ENCODE results near the gene MAT1A. TPM values are rescaled to one million over a fixed set of nuclear protein-coding genes. Genes with fewer than 3 reads are reported as not detected.
"Not testable (repeated sequence)": the region's sequence is repeated elsewhere in the genome, so short reads cannot be mapped to it uniquely, and the experiment has no call there.

The MAT1A gene
- total RNA-seq, 1 experiment from 2014 or later: not detected

- not testable (repeated sequence) for H3K4me1 ChIP-seq (replicated peaks); H3K9me3 ChIP-seq (replicated peaks); H3K36me3 ChIP-seq; H3K4me3 ChIP-seq; DNase-seq (ENCODE audit: low read depth in 1 of 2, low spot score in 2 of 2); H3K27ac ChIP-seq; H3K27me3 ChIP-seq (replicated peaks)
Measured at GRCh38 chr10:80249906-80250305, 39.6 kb downstream of the MAT1A start.

- not testable (repeated sequence) for DNase-seq (ENCODE audit: low read depth in 1 of 2, low spot score in 2 of 2); H3K4me1 ChIP-seq (replicated peaks); H3K4me3 ChIP-seq; H3K27ac ChIP-seq; H3K27me3 ChIP-seq (replicated peaks); H3K9me3 ChIP-seq (replicated peaks); H3K36me3 ChIP-seq
Measured at GRCh38 chr10:80247611-80248010, 41.8 kb downstream of the MAT1A start.

GRCh38 chr10:80244371-80244770 lies 45.1 kb downstream of the MAT1A start:
- H3K27ac ChIP-seq; H3K4me1 ChIP-seq (replicated peaks); H3K9me3 ChIP-seq (replicated peaks); DNase-seq (ENCODE audit: low read depth in 1 of 2, low spot score in 2 of 2); H3K27me3 ChIP-seq (replicated peaks); H3K36me3 ChIP-seq; H3K4me3 ChIP-seq: not testable (repeated sequence)

- not testable (repeated sequence) for H3K27me3 ChIP-seq (replicated peaks); H3K4me3 ChIP-seq; DNase-seq (ENCODE audit: low read depth in 1 of 2, low spot score in 2 of 2); H3K9me3 ChIP-seq (replicated peaks); H3K4me1 ChIP-seq (replicated peaks); H3K36me3 ChIP-seq; H3K27ac ChIP-seq
Measured at GRCh38 chr10:80242341-80242740, 47.1 kb downstream of the MAT1A start.

- H3K27ac ChIP-seq; H3K4me3 ChIP-seq; H3K36me3 ChIP-seq; DNase-seq (ENCODE audit: low read depth in 1 of 2, low spot score in 2 of 2); H3K9me3 ChIP-seq (replicated peaks); H3K27me3 ChIP-seq (replicated peaks); H3K4me1 ChIP-seq (replicated peaks): not testable (repeated sequence)
Measured at GRCh38 chr10:80236457-80236856, 53.0 kb downstream of the MAT1A start.

GRCh38 chr10:80234331-80235235 lies 54.9 kb downstream of the MAT1A start:
- not testable (repeated sequence) for H3K27ac ChIP-seq; H3K27me3 ChIP-seq (replicated peaks); H3K4me1 ChIP-seq (replicated peaks); H3K4me3 ChIP-seq; H3K9me3 ChIP-seq (replicated peaks); H3K36me3 ChIP-seq; DNase-seq (ENCODE audit: low read depth in 1 of 2, low spot score in 2 of 2)

- H3K27me3 ChIP-seq (replicated peaks); H3K4me1 ChIP-seq (replicated peaks); DNase-seq (ENCODE audit: low read depth in 1 of 2, low spot score in 2 of 2); H3K9me3 ChIP-seq (replicated peaks); H3K36me3 ChIP-seq; H3K27ac ChIP-seq; H3K4me3 ChIP-seq: not testable (repeated sequence)
Measured at GRCh38 chr10:80233871-80234270, 55.6 kb downstream of the MAT1A start.

- not testable (repeated sequence) for H3K27me3 ChIP-seq (replicated peaks); DNase-seq (ENCODE audit: low read depth in 1 of 2, low spot score in 2 of 2); H3K4me3 ChIP-seq; H3K27ac ChIP-seq; H3K36me3 ChIP-seq; H3K4me1 ChIP-seq (replicated peaks); H3K9me3 ChIP-seq (replicated peaks)
Measured at GRCh38 chr10:80226723-80227122, 62.7 kb downstream of the MAT1A start.

- H3K4me3 ChIP-seq; H3K36me3 ChIP-seq; DNase-seq (ENCODE audit: low read depth in 1 of 2, low spot score in 2 of 2); H3K9me3 ChIP-seq (replicated peaks); H3K27me3 ChIP-seq (replicated peaks); H3K4me1 ChIP-seq (replicated peaks); H3K27ac ChIP-seq: not testable (repeated sequence)
Measured at GRCh38 chr10:80223031-80223419, 66.4 kb downstream of the MAT1A start.

Other genes starting within 250 kb of the MAT1A start
- gene TMEM254, start 211.0 kb downstream of the MAT1A start, total RNA-seq (2014; rRNA removed; shearing (Covaris generic)): 0.25 and 9.0 TPM in 2 replicates
- gene PLAC9, start 156.9 kb downstream of the MAT1A start, total RNA-seq (2014; rRNA removed; shearing (Covaris generic)): not detected in 2 replicates
- gene ANXA11, start 84.1 kb downstream of the MAT1A start, total RNA-seq (2014; rRNA removed; shearing (Covaris generic)): 76.9 and 114 TPM in 2 replicates
- gene DYDC1, start 67.1 kb upstream of the MAT1A start, total RNA-seq (2014; rRNA removed; shearing (Covaris generic)): not detected in 2 replicates
- gene DYDC2, start 67.1 kb upstream of the MAT1A start, total RNA-seq (2014; rRNA removed; shearing (Covaris generic)): not detected in 2 replicates
- 51.8 and 68.9 TPM in 2 replicates for gene PRXL2A, start 118.9 kb upstream of the MAT1A start, total RNA-seq (2014; rRNA removed; shearing (Covaris generic))
- 60.8 and 65.8 TPM in 2 replicates for gene TSPAN14, start 164.7 kb upstream of the MAT1A start, total RNA-seq (2014; rRNA removed; shearing (Covaris generic))
- 0.08 TPM in 1 of 2 replicates, not detected in the other for gene SH2D4B, start 248.2 kb upstream of the MAT1A start, total RNA-seq (2014; rRNA removed; shearing (Covaris generic))